Measurements from ENCODE around the gene DDX31.

Gene DDX31

DNA sequence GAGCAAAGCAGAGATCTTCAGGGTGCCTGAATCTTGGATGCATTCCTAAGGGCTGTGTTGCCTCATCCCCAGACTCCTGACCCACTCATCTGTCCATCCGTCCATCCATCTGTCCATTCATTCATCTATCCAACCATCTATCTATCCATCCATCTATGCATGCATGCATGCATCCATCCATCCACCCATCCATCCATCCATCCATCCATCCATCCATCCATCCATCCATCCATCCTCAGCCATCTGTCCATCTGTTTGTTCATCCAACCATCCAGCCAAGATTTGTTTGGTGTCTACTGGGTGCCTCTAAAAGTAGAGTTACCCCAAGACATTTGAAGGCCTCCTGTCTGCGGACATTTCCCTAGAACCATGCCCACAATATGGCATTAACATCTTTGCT, 115.0 kb downstream of the DDX31 start:
- in situ Hi-C loops (cut with HindIII; ENCODE audit: low sequenced_read_pairs): loop anchor here (5.0 to 10.0 kb wide), 2 partner anchors 52 to 150 kb away; partner anchors contain the start of gene TTF1

DNA sequence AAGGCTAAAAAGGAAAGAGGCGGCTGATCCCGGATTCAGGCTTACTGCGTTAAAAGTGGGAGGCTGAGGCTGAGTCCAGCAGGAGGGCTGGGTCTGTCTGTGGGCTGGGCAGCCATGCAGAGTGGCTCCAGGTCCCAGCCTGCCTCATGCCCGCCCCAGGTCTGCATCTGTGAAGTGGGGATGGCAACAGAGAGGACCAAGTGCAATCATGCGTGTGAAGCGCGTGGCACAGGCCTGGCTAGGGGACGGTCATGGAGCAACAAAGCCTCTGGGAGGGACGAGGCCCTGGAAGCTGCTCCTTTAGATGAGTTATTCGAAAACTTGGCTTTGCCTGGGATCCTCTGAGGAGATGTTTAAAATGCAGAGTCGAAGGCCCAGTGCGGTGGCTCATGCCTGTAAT, 117.7 kb downstream of the DDX31 start:
- in situ Hi-C loops (cut with HindIII; ENCODE audit: low sequenced_read_pairs): loop anchor here (5.0 to 10.0 kb wide), 2 partner anchors 50 to 147 kb away; partner anchors contain the start of gene TTF1

DNA sequence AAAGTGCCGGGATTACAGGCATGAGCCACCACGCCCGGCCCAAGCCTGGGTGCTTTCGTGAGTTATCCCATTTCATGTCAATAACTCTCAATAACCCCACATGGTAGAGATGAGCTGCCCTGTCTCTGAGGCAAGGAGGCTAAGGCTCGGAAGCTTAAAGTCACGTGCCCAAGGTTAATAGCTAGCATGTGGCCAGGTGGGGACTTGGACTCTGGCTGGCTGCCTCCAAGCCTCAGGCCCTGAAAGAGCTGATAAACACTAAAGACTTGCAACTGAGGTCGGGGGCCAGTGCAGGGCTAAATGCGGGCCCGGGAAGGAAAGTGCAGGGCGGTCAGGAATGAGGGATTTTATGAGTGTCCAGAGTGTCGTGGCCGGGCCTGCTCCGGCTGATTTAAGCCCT, 118.2 kb downstream of the DDX31 start:
- in situ Hi-C loops (cut with HindIII; ENCODE audit: low sequenced_read_pairs): loop anchor here (5.0 to 10.0 kb wide), 2 partner anchors 49 to 147 kb away; partner anchors contain the start of gene TTF1

DNA sequence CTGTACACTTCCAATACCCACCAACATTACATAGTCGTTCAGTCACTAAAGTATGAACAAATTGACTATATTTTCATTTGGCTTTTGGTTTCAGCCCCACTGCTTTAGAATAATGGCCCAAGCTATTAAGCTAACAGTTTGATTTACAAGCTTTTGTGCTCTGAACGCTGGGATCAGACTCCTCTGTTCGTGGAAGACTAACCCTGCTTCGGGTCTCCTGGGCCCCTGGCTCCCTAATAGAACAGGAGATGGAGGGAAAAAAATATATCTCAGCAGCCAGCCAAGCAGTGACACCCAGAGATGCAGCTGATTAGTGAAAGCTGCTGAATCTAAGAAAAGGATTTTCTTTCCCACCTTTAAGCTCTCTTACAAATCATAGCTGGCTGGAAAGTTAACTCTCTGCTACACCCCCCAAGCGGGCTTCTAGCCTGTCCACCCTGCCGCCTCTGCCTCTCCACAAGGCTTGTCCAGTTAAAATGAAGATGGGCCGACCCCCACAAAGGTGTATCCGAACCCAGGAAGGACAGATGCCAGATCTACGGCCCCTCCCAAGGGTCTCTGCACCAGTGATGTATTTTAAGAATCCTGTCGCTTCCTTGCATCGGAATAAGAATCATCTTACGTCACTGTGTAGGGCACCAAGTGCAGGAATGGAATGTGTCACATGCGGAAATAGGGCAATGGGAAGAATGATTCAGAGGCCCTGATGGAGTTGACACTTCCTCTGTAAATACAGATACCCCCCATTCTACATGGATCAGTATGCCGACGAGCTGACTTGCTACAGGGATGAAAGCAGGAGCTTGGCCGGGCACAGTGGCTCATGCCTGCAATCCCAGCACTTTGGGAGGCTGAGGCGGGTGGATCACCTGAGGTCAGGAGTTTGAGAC, 120.8 kb downstream of the DDX31 start:
- in situ Hi-C loops (cut with HindIII; ENCODE audit: low sequenced_read_pairs): no loop called here

DNA sequence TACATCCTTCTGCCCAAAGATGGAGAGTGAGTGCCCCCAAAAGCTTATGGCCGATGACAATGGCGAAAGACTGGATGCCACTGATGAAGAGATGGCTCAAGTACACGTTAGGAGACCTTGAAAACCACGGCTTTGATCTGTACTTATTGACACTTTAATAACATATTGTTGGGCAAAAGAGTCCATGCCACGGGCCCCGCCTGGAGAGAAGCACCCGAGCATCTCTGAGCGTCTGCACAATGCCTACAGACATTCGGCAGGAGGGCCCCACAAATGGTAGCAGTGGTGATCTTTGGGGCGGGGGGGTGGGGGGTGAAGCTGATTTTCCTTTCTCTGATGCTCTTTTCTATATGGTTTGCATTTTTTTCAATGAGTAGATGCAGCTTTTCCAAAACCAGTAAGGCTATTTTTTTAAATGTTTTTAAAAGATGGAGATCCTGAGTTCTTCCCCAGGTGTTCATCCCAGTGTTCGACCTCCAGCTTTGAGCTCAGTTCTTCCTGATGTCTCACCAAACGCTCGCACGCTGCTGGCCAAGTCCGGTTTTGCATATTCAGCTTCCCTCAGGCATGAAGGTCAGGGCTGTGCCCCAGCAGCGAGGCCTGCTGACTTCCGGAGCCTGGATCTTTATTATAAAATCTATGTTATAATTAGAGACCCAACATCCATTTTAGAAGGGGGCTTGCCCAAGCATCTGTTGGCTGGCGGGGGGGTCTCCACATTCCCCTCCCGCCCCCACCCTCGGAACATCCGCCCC, 121.6 kb downstream of the DDX31 start:
- in situ Hi-C loops (cut with HindIII; ENCODE audit: low sequenced_read_pairs): no loop called here

DNA sequence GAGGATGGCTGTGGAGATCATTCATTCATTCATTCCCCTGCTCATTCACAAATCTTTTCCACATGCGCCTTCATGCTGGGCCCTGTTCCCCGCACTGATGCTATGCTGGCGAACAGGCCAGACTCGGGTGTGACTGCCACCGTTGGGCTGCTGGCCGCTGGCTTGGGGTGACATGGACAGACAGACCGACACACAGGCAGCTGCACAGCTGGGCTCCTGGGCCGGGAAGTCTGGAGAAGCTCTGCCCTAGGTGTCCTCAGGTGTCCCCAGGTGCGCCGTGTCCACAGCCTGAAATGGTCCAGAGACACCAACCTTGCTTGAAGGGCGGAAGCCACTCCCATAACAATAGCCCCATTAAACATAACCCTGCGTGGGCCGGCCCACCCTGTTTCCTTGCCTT, 122.3 kb downstream of the DDX31 start:
- in situ Hi-C loops (cut with HindIII; ENCODE audit: low sequenced_read_pairs): no loop called here

DNA sequence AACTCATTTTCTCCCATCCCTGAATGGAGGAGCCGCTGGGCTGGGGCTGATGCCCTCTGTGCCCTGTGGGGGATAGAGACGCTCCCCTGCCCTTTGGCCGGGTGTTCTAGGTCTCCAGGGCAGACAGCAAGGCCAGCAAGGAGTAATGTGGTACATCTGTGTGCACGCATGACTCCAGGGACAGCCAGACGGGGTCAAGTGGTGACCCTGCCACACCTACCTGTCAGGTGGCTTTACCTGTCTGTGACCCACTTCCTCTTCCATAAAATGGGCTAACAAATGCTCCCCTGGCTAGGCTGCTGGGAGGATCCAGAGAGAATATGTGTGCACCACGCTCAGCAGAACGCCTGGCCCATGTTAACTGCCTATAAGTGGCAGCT, 122.7 kb downstream of the DDX31 start:
- in situ Hi-C loops (cut with HindIII; ENCODE audit: low sequenced_read_pairs): no loop called here

DNA sequence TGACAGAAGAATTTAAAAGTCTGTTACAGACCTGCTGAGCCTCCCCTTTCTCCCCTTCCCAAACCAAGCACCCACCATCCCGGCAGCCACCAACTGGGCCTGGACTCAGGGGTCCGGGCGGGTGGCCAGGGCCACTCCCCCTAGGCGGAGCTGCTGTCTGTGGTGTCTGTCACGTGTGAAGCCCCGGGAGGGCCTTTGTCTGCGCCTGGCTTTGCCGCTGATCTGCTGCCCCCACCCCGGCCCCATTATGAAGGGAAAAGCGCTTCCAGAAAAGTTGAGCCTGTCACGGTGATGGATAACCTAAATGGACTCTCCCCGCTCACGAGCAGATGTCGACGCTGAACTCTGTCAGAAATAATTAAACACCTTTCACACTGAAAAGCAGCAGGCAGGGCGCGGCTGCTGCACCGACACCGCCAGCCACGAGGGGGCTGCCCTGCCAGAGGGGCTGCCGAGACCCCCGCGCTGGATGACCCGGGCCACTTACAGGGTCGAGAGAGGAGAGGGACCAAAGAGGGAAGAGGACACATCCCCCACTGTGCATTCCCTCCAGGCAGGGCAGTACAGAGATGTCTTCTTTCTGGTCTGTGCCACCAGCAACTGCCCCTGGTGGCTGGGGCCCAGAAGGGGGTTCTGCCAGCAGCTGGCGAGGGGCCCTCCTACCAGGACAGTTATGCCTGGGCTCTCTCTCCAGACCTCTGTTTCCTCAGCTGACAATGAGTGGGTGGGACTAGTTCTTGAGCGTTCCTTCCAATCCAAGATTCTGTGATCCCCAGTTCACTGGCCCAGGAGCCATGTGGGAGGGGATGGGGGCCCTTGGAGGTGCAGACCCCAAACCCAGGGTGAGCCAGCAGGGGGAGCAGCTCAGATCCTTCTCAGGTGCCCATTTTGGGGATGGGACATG, 123.4 kb downstream of the DDX31 start:
- in situ Hi-C loops (cut with HindIII; ENCODE audit: low sequenced_read_pairs): no loop called here

DNA sequence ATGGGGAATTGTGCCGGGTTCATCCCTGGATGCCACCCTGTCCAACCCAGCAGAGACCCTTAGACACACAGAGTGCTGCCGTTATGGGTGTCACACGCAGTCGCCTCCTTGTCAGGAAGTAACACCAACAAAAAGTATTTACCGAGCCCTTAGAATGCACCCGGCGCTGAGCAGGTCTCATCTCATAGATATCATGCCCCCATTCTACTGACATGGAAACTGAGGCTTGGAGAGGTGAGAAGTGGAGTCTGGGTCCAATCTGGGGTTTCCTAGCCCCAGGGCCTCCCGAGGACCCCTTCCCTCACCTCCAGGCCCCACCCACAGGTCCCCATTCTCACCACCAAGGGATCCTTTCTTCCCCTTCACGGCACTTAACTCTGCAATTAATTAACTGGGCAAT, 124.2 kb downstream of the DDX31 start:
- in situ Hi-C loops (cut with HindIII; ENCODE audit: low sequenced_read_pairs): no loop called here

DNA sequence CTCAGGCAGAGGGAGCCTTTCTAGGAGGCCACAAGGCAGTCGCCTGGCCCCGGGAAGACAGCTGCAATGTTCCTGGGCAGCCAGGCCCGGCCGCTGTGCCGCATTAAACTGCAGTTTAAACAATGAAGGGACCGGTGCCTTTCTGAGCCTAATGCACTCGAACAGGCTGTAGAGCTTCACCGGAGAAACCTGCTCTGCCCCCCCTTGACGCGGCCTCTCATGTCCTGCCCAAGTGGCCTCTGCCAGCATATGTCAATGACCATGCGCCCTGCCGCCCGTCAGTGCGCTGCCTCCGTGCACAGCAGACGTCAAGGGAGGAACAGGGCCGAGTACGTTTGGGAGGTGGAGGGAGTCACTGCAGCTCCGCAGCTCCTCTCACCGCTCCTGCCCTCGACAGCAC, 125.8 kb downstream of the DDX31 start:
- in situ Hi-C loops (cut with HindIII; ENCODE audit: low sequenced_read_pairs): no loop called here

DNA sequence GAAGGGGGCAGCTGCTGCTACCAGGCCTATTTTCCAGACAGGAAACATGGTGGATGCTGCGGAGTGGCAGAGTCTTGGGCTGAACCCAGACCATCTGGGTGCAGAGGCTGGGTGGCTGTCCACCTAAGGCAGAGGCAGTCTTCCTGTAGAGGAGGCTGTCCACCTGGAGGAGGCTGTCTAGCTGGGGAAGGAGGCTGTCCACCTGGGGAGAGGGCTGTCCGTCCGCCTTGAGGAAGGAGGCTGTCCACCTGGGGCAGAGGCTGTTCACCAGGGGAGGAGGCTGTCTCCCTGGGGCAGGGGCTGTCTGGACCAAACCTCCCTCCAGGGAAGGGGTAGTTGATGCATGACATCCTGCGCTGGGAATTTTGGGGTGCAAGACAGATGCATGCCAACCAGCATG, 126.5 kb downstream of the DDX31 start:
- in situ Hi-C loops (cut with HindIII; ENCODE audit: low sequenced_read_pairs): no loop called here

All from endothelial cell of hepatic sinusoid (primary cell).